ENCODE results near the gene ATP5PO.
"Not testable (repeated sequence)": the region's sequence is repeated elsewhere in the genome, so short reads cannot be mapped to it uniquely, and the experiment has no call there.

ATP5PO gene

DNA sequence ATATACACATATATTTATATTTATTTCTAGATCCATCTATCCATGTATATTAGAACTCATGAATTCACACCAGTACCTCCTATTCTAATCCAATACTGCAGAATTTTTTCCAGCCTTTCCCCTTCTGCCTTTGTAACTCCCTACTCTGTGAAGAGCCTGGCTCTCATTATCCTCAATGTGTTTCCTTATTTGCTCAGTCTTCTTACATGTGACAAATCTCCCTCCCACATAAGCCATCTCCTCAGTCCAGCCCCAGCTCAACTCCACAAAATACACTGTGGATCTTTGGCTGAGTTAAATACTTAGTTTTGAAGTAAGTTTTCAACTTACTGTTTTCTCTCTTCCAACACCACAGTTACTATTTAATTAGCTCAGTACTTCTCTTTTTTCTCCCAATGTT lies 45.7 kb downstream of the ATP5PO start:
- no peak for DNase-seq (ENCODE audit: low spot score)

- not testable (repeated sequence) for DNase-seq (ENCODE audit: low spot score)
These were observed 47.7 kb downstream of the ATP5PO start for GRCh38 chr21:33867868-33868267.

- DNase-seq (ENCODE audit: low spot score): no peak
These were observed 48.8 kb downstream of the ATP5PO start for GRCh38 chr21:33866826-33867225.

DNA sequence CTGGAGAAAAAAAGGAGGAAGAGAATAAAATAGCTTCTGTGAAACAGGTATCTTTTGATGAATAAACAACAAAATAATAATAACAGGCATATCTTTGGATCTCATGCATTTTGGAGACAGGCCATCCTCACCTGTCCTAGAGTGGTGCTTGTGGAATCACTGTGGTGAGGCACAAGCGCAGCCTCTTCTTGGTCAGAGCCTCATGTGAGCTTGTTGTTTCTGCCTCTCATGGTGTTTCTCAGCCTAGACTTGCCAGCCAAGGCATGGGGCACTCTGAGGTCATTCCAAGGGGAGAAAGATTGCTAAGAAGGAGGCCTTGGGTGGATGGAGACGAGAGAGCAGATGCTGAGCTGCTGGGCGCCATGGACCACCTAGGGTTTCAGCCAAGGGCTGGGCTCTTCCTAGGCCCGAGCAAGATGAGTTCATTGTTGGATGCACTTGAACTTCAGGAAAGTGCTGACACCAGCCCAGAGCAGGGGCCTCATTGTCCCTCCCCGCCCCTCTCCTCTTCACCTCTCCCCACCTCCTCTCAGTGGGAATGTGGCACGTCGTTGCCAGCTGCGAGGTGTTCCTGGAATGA lies 49.5 kb downstream of the ATP5PO start:
- no peak for DNase-seq (ENCODE audit: low spot score)

- no peak for DNase-seq (ENCODE audit: low spot score)
These were observed 50.4 kb downstream of the ATP5PO start for GRCh38 chr21:33865176-33865575.

GRCh38 chr21:33864150-33864549 lies 51.5 kb downstream of the ATP5PO start:
- DNase-seq (ENCODE audit: low spot score): no peak

DNA sequence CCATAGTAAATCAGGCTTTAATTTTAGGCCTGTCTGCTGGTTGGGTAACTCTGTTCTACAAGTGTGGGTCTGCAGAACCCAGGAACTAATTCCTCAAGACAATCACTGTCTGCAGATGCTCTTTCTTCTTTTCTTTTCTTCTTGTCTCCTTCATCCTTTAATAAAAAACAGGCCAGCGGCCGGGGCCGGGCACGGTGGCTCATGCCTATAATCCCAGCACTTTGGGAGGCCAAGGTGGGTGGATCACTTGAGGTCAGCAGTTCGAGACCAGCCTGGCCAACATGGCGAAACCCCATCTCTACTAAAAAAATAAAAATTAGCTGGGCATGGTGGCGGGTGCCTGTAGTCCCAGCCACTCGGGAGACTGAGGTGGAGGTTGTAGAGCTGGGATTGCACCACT lies 52.4 kb downstream of the ATP5PO start:
- DNase-seq (ENCODE audit: low spot score): not testable (repeated sequence)

DNA sequence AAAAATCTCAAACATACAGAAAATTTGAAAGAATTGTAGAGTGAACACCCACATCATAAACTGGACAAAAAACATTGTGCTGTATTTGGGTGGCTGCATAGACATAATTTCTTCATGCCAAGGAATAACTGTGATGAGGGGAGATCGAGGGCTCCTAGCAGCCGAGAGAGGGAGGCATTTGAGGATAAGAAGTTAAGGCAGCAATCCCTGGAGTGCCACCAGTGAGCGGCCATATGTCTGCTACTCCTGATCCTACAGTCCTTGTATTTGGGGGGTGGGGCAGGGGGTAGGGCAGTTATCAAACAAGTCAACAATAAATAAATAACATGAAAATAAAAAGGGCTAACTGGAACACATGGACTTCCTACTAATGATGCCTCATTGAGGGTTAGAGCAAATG lies 54.5 kb downstream of the ATP5PO start:
- DNase-seq (ENCODE audit: low spot score): no peak

DNA sequence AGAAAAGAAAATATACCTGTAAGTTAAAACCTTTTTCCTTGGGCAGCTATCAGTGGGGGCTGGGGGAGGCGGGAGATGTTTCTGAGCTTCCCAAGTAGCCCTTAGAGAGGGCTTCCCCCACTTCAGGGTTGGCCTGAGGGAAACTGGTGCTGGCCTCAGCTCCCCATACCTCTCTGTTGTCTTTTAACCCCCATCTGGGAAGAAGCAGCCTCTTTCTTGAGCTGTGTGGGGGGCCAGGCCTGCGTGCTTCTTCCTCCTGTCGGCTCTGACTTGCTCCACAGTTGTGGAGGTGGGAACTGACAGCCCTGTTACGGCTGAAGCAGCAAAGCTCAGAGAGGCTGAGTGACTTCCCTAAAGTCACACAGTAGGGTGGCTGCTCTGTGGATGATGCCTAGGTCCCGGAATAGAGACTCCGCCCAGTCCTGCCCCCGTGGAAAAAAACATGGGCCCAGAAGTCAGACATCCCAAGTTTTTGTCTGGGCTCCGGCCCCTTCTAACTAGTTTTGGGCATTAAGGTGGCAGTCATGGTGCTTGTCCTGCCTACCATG lies 55.2 kb downstream of the ATP5PO start:
- DNase-seq (ENCODE audit: low spot score): no peak

GRCh38 chr21:33859373-33860102 lies 56.1 kb downstream of the ATP5PO start:
- no peak for DNase-seq (ENCODE audit: low spot score)

- DNase-seq (ENCODE audit: low spot score): no peak
These were observed 56.8 kb downstream of the ATP5PO start for GRCh38 chr21:33858667-33859372.

DNA sequence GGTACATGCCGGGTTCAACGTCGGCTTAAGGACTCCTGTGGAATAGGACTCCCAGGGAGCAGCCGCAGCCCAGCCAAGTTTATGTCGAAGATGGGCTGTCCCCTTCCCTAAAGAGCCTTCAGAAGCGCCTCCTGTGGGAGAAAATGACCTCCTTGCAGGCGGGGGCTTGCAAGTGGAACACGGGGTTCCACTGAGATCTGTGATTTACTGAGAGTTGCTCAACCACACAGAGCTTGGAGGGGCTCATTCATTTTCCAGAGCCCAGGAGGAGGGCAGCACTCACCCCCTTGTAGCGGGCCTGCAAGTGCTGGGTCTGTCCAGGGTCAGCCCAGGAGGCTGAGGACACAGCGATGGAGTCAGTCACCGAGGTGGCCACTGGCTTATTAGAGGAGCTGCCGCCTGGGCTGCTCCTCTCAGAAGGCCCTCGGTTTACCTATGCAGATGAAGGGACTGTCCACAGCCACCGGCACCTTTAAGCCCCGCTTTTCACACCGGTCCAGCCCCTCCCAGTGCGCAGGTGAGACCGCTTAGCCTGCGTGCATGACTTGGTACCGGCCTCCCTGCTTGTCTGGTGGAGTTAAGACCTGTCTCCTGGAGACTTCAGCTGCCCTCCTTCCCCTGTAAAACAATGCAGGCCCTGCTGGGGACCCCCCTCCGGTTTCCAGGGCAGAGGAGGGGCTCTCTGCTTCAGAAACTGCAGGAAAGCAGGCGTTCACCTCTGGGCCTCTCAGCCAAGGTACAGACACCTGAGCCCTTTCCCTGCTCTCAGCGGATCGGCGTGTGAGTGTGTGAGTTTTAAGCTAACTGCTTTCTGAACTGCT lies 57.5 kb downstream of the ATP5PO start:
- no peak for DNase-seq (ENCODE audit: low spot score)

- DNase-seq (ENCODE audit: low spot score): no peak
These were observed 58.6 kb downstream of the ATP5PO start for GRCh38 chr21:33856893-33857527.

GRCh38 chr21:33855190-33855589 lies 60.4 kb downstream of the ATP5PO start:
- DNase-seq (ENCODE audit: low spot score): no peak

GRCh38 chr21:33854604-33855003 lies 61.0 kb downstream of the ATP5PO start:
- DNase-seq (ENCODE audit: low spot score): no peak
